SK-N-SH (cell line): ENCODE data around the gene NEURL1.

Source experiments
- CTCF ChIP-seq: fragments of 200-600 bp; sonication (generic); IDR thresholded peaks from 2 replicates; pipeline ENCODE4 v1.6.1; 2017; ENCODE audit warnings: antibody characterized with exemption, mild to moderate bottlenecking, moderate library complexity
- GABPA ChIP-seq: IDR thresholded peaks from 2 replicates; pipeline ENCODE4 v1.4.0; 2012; ENCODE audit warnings: low read depth, mild to moderate bottlenecking
- NRF1 ChIP-seq: IDR thresholded peaks from 2 replicates; pipeline ENCODE4 v1.6.1; 2012; ENCODE audit warnings: low read depth, mild to moderate bottlenecking, low read length
- USF2 ChIP-seq: fragments of 150-350 bp; IDR thresholded peaks from 2 replicates; pipeline ENCODE4 v1.6.1; 2017; ENCODE audit warnings: antibody characterized with exemption, low read length, low read depth, borderline replicate concordance

- TF ChIP-seq CTCF (no peak), USF2 (no peak), NRF1 (no peak), GABPA (no peak)
Observed at GRCh38 chr10:103514244-103514643, 20.7 kb downstream of the NEURL1 start.
